Smooth muscle cell of the brain vasculature (primary cell): ENCODE measurements around the gene SLC6A18.

Experiments
- DNase-seq: peaks from one replicate; pipeline ENCODE4 v3.0.0-alpha.2; 2012; ENCODE audit warnings: low read depth, low spot score

The SLC6A18 gene

GRCh38 chr5:1225081-1225480 lies at the start of gene SLC6A18:
Gene SLC6A18 (plus strand): TSS chr5:1225381. CDS start chr5:1225478, 97 bp downstream.
- no peak for DNase-seq

GRCh38 chr5:1175801-1176472 lies 49.2 kb upstream of the SLC6A18 start:
- no peak for DNase-seq

GRCh38 chr5:1176473-1177391 lies 48.4 kb upstream of the SLC6A18 start:
- DNase-seq: no peak

- DNase-seq: no peak
Observed at GRCh38 chr5:1177826-1178528, 47.2 kb upstream of the SLC6A18 start.

- DNase-seq: no peak
Observed at GRCh38 chr5:1178529-1179382, 46.4 kb upstream of the SLC6A18 start.

- DNase-seq: no peak
Observed at GRCh38 chr5:1179383-1179715, 45.8 kb upstream of the SLC6A18 start.

- no peak for DNase-seq
Observed at GRCh38 chr5:1180096-1180495, 45.1 kb upstream of the SLC6A18 start.

GRCh38 chr5:1180841-1181271 lies 44.3 kb upstream of the SLC6A18 start:
- DNase-seq: no peak

- no peak for DNase-seq
Observed at GRCh38 chr5:1181451-1182359, 43.5 kb upstream of the SLC6A18 start.

GRCh38 chr5:1182360-1182632 lies 42.9 kb upstream of the SLC6A18 start:
- DNase-seq: no peak

- no peak for DNase-seq
Observed at GRCh38 chr5:1182633-1183423, 42.4 kb upstream of the SLC6A18 start.

GRCh38 chr5:1183424-1184162 lies 41.6 kb upstream of the SLC6A18 start:
- no peak for DNase-seq

GRCh38 chr5:1184163-1184470 lies 41.1 kb upstream of the SLC6A18 start:
- no peak for DNase-seq

- no peak for DNase-seq
Observed at GRCh38 chr5:1184481-1184880, 40.7 kb upstream of the SLC6A18 start.

- DNase-seq: no peak
Observed at GRCh38 chr5:1185038-1185627, 40.0 kb upstream of the SLC6A18 start.

- DNase-seq: no peak
Observed at GRCh38 chr5:1185629-1186350, 39.4 kb upstream of the SLC6A18 start.

GRCh38 chr5:1186351-1187233 lies 38.6 kb upstream of the SLC6A18 start:
- no peak for DNase-seq
